Measurements from ENCODE around the gene MATN1.

- TF ChIP-seq, protein P1, sequence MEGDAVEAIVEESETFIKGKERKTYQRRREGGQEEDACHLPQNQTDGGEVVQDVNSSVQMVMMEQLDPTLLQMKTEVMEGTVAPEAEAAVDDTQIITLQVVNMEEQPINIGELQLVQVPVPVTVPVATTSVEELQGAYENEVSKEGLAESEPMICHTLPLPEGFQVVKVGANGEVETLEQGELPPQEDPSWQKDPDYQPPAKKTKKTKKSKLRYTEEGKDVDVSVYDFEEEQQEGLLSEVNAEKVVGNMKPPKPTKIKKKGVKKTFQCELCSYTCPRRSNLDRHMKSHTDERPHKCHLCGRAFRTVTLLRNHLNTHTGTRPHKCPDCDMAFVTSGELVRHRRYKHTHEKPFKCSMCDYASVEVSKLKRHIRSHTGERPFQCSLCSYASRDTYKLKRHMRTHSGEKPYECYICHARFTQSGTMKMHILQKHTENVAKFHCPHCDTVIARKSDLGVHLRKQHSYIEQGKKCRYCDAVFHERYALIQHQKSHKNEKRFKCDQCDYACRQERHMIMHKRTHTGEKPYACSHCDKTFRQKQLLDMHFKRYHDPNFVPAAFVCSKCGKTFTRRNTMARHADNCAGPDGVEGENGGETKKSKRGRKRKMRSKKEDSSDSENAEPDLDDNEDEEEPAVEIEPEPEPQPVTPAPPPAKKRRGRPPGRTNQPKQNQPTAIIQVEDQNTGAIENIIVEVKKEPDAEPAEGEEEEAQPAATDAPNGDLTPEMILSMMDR (IDR thresholded peaks at IDR 0.05): no peak
- TF ChIP-seq POLR2A (IDR thresholded peaks at IDR 0.05) (no peak), EP300 (IDR thresholded peaks at IDR 0.05) (no peak), POLR2AphosphoS5 (IDR thresholded peaks at IDR 0.05) (no peak)
Observed at GRCh38 chr1:30673395-30673794, 50.0 kb downstream of the MATN1 start.

All from upper lobe of left lung (tissue), 4 donors.